ENCODE data around the gene EGFL8.

The EGFL8 gene

DNA sequence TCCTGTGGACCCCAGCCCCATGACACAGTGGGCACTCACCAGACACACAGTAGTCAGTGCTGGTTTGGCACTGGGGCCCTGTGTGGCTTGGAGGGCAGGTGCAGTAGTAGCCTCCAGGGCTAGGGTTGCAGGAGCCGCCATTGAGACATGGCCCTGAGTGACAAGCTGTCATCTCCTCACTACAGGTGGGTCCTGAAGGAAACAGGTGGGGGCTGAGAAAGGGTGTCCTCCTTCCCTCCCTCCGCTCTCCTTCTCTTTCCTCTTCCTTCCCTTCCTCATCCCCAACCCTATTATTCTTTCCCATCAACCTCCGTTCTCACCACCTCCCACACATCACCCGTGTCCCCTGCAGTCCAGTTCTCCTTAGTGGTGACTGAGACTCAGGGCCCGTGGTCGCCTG lies 49.3 kb downstream of the EGFL8 start:
- no peaks in the 10 kb centered on the region for H3K36me3 ChIP-seq (ENCODE audit: control insufficient read depth, insufficient read depth, low read length)
- no peaks in the 10 kb centered on the region for H3K4me1 ChIP-seq (ENCODE audit: control insufficient read depth, insufficient read depth, low read length)
- DNase-seq (ENCODE audit: low read depth, low spot score), result no peak
- H3K27me3 ChIP-seq (ENCODE audit: control insufficient read depth, insufficient read depth, low read length), result no peaks in the 10 kb centered on the region
- no peak overlapping the region for H3K27ac ChIP-seq (ENCODE audit: low read length)
- no peaks in the 10 kb centered on the region for H3K9me3 ChIP-seq (ENCODE audit: control insufficient read depth, insufficient read depth, low read length)
- 100% methylated on average over 3 of the region's 6 CpGs for WGBS (ENCODE audit: insufficient coverage, insufficient read length)
- H3K4me3 ChIP-seq (ENCODE audit: low read length), result no peak overlapping the region

DNA sequence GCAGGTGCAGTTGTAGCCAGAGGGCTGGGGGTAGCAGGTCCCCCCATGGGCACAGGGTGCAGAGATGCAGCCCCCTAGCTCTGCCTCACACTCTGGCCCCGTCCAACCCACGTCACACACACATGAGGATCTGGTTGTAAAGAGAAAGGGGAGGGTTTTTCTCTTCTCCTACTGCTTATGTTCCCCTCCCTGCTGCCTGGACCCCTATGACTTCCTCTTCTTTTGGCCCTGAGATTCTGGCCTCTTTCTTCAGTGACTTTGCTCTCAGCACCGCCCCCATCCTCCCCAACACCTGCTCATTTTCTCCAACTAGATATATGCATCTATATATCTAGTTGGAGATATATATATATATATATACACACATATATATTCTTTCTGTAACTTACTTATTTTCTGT lies 49.7 kb downstream of the EGFL8 start:
- no peaks in the 10 kb centered on the region for H3K9me3 ChIP-seq (ENCODE audit: control insufficient read depth, insufficient read depth, low read length)
- H3K4me3 ChIP-seq (ENCODE audit: low read length), result no peak overlapping the region
- no peak overlapping the region for H3K27ac ChIP-seq (ENCODE audit: low read length)
- H3K27me3 ChIP-seq (ENCODE audit: control insufficient read depth, insufficient read depth, low read length), result no peaks in the 10 kb centered on the region
- no peak for DNase-seq (ENCODE audit: low read depth, low spot score)
- H3K36me3 ChIP-seq (ENCODE audit: control insufficient read depth, insufficient read depth, low read length), result no peaks in the 10 kb centered on the region
- WGBS (ENCODE audit: insufficient coverage, insufficient read length), result no CpG with 5 or more reads among the region's 3 CpGs
- no peaks in the 10 kb centered on the region for H3K4me1 ChIP-seq (ENCODE audit: control insufficient read depth, insufficient read depth, low read length)

DNA sequence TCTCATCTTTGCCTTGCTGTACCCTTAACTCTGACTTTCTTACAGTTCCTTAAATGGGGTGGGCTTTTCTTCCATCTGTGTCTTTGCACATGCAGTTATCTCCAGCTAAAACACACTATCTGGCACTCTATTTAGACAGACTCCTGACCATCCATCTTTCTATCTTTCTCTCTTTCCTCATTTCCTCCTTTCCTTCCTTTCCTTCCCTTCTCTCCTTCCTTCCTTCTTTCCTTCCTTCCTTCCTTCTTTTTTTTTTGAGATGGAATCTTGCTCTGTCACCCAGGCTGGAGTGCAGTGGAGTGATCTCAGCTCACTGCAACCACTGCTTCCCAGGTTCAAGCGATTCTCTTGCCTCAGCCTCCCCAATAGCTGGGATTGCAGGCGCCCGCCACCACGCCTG lies 51.2 kb downstream of the EGFL8 start:
- WGBS (ENCODE audit: insufficient coverage, insufficient read length), result no CpG with 5 or more reads among the region's 4 CpGs
- Histone ChIP-seq H3K4me3 (ENCODE audit: low read length) (no peak overlapping the region), H3K9me3 (ENCODE audit: control insufficient read depth, insufficient read depth, low read length) (no peaks in the 10 kb centered on the region), H3K27me3 (ENCODE audit: control insufficient read depth, insufficient read depth, low read length) (no peaks in the 10 kb centered on the region), H3K27ac (ENCODE audit: low read length) (no peak overlapping the region), H3K4me1 (ENCODE audit: control insufficient read depth, insufficient read depth, low read length) (no peaks in the 10 kb centered on the region), H3K36me3 (ENCODE audit: control insufficient read depth, insufficient read depth, low read length) (no peaks in the 10 kb centered on the region)
- DNase-seq (ENCODE audit: low read depth, low spot score), result no peak

DNA sequence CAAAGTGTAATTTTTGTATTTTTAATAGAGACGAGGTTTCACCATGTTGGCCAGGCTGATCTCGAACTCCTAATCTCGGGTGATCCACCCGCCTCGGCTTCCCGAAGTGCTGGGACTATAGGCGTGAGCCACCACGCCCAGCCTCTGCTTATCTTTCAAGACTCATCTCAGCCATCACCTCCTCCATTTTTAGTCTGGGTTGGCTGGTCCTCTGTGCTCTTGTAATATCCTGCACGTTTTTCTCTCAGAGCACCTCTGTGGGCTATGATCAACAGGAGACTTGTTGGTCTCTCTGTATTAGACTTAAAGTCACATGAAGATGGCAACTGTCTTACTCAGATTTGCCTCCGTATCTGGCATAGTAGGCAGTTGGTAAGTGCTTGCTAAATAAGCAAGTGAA lies 51.9 kb downstream of the EGFL8 start:
- Histone ChIP-seq H3K27me3 (ENCODE audit: control insufficient read depth, insufficient read depth, low read length) (no peaks in the 10 kb centered on the region), H3K4me3 (ENCODE audit: low read length) (no peak overlapping the region), H3K9me3 (ENCODE audit: control insufficient read depth, insufficient read depth, low read length) (no peaks in the 10 kb centered on the region), H3K4me1 (ENCODE audit: control insufficient read depth, insufficient read depth, low read length) (no peaks in the 10 kb centered on the region; the same call in 1 of the 2 replicates), H3K27ac (ENCODE audit: low read length) (no peak overlapping the region), H3K36me3 (ENCODE audit: control insufficient read depth, insufficient read depth, low read length) (no peaks in the 10 kb centered on the region)
- WGBS (ENCODE audit: insufficient coverage, insufficient read length), result no CpG with 5 or more reads among the region's 10 CpGs
- no peak for DNase-seq (ENCODE audit: low read depth, low spot score)

DNA sequence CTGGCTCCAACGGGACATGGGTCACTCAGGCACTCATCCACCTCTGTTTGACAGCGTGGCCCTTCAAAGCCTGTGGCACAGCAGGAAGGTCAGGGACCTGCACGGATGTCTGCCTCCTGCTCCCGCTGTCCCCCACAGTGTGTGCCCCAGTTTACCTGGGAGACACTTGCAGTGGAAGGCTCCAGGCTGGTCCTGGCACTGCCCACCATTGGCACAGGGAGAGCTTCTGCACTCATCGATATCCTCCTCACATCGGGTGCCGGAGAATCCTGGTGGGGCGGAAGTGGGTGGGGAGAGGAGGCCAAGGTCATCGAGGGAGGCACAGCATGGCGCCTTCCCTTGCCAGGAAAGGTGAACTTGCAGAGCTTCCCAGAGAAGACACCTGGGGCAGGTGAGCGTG lies 52.6 kb downstream of the EGFL8 start:
- Histone ChIP-seq H3K36me3 (ENCODE audit: control insufficient read depth, insufficient read depth, low read length) (no peaks in the 10 kb centered on the region), H3K4me3 (ENCODE audit: low read length) (no peak overlapping the region), H3K9me3 (ENCODE audit: control insufficient read depth, insufficient read depth, low read length) (no peaks in the 10 kb centered on the region), H3K27me3 (ENCODE audit: control insufficient read depth, insufficient read depth, low read length) (no peaks in the 10 kb centered on the region), H3K27ac (ENCODE audit: low read length) (no peak overlapping the region), H3K4me1 (ENCODE audit: control insufficient read depth, insufficient read depth, low read length) (no peaks in the 10 kb centered on the region; the same call in 1 of the 2 replicates)
- no peak for DNase-seq (ENCODE audit: low read depth, low spot score)
- no CpG with 5 or more reads among the region's 11 CpGs for whole genome bisulfite sequencing (ENCODE audit: insufficient coverage, insufficient read length)
